Peyer's patch (tissue), 4 donors: ENCODE results near the gene RPS6KB1. TPM values are rescaled to one million over a fixed set of nuclear protein-coding genes. Genes with fewer than 3 reads are reported as not detected.
A peak's percentile ranks its signal among the peaks of the same experiment; 100 is the strongest.

Experiments used
- DNase-seq, 3 donors: peaks; one replicate each; pipeline ENCODE4 v3.0.0-alpha.2; 2017 to 2019
- H3K27ac ChIP-seq, 4 donors: fragments of 200-600 bp; sonication (generic); one replicate each; pipeline ENCODE4 v1.5.1; 2016 to 2019
- H3K27me3 ChIP-seq, 2 donors: fragments of 200-600 bp; sonication (generic); one replicate each; pipeline ENCODE4 v1.5.1; 2019
- H3K36me3 ChIP-seq, 3 donors: fragments of 200-600 bp; sonication (generic); one replicate each; pipeline ENCODE4 v1.5.1; 2016 to 2019
- H3K4me1 ChIP-seq, 4 donors: fragments of 200-600 bp; sonication (generic); one replicate each; pipeline ENCODE4 v1.5.1; 2016 to 2019
- H3K4me3 ChIP-seq, 4 donors: fragments of 200-600 bp; sonication (generic); 1 replicate in 3 of 4; 2 replicates in 1 of 4; pipeline ENCODE4 v1.5.1; 2016 to 2019; ENCODE audit warnings: mild to moderate bottlenecking in 1 of 4
- H3K9me3 ChIP-seq, 4 donors: fragments of 200-600 bp; sonication (generic); one replicate each; pipeline ENCODE4 v1.5.1; 2016 to 2019; ENCODE audit warnings: mild to moderate bottlenecking in 1 of 4
- POLR2A ChIP-seq, 2 donors: fragments of 450-650 bp; IDR thresholded peaks; one replicate each; pipeline ENCODE4 v1.5.1; 2017; ENCODE audit warnings: antibody characterized with exemption in 2 of 2, mild to moderate bottlenecking in 2 of 2, moderate library complexity in 2 of 2
- total RNA-seq, 4 donors: library from RNA; depleted of rRNA; stranded (reverse); fragments of >200 nt; gene quantifications; one replicate each; pipeline ENCODE4 v1.1.0, GENCODE V29; 2016
- TF ChIP-seq, protein P1 (sequence below), 6 experiments: fragments of 450-650 bp in 4 of 6; fragments of 200-600 bp in 2 of 6; sonication (generic) in 1 of 6; IDR thresholded peaks; one replicate each; pipeline ENCODE4 v1.5.1; 2017 to 2019; ENCODE audit warnings: antibody characterized with exemption in 6 of 6, mild to moderate bottlenecking in 3 of 6, moderate library complexity in 1 of 6

The RPS6KB1 gene
- total RNA-seq, 4 donors from 2014 or later, result 21.5 to 43.0 (median 29.9) TPM

GRCh38 chr17:59856859-59857794, 35.8 kb upstream of the RPS6KB1 start:
- Histone ChIP-seq H3K36me3 (peaks cover 0 to 12% (median 0%) of the 10 kb centered on the region in 3 donors), H3K27me3 (no peaks in the 10 kb centered on the region)
- peak in 1 of 3 donors; percentile 2 for DNase-seq

GRCh38 chr17:59858167-59858816, 34.6 kb upstream of the RPS6KB1 start:
- Histone ChIP-seq H3K27ac (no peak overlapping the region), H3K4me1 (peaks cover 0 to 7% (median 3%) of the 10 kb centered on the region in 4 donors)
- peak in 1 of 3 donors; percentile 27 for DNase-seq

More at GRCh38 chr17:59856859-59857794, 35.8 kb upstream of the RPS6KB1 start:
- no peaks in the 10 kb centered on the region for H3K9me3 ChIP-seq
- no peak overlapping the region for H3K27ac ChIP-seq
- TF ChIP-seq POLR2A (IDR thresholded peaks at IDR 0.05), result no peak
- TF ChIP-seq, protein P1, sequence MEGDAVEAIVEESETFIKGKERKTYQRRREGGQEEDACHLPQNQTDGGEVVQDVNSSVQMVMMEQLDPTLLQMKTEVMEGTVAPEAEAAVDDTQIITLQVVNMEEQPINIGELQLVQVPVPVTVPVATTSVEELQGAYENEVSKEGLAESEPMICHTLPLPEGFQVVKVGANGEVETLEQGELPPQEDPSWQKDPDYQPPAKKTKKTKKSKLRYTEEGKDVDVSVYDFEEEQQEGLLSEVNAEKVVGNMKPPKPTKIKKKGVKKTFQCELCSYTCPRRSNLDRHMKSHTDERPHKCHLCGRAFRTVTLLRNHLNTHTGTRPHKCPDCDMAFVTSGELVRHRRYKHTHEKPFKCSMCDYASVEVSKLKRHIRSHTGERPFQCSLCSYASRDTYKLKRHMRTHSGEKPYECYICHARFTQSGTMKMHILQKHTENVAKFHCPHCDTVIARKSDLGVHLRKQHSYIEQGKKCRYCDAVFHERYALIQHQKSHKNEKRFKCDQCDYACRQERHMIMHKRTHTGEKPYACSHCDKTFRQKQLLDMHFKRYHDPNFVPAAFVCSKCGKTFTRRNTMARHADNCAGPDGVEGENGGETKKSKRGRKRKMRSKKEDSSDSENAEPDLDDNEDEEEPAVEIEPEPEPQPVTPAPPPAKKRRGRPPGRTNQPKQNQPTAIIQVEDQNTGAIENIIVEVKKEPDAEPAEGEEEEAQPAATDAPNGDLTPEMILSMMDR (IDR thresholded peaks at IDR 0.05), result no peak
- peaks cover 0 to 17% (median 4%) of the 10 kb centered on the region in 4 donors for H3K4me1 ChIP-seq
- H3K4me3 ChIP-seq, result no peak overlapping the region

GRCh38 chr17:59858932-59859331, 34.0 kb upstream of the RPS6KB1 start:
- no peak overlapping the region for H3K27ac ChIP-seq
- peaks cover 0 to under 1% (median under 1%) of the 10 kb centered on the region in 4 donors for H3K4me1 ChIP-seq
- DNase-seq, result peak in 1 of 3 donors; percentile 32
- no peak for TF ChIP-seq POLR2A (IDR thresholded peaks at IDR 0.05)
- TF ChIP-seq, protein P1 (IDR thresholded peaks at IDR 0.05), result no peak
- H3K4me3 ChIP-seq, result no peak overlapping the region
- H3K27me3 ChIP-seq, result no peaks in the 10 kb centered on the region
- H3K36me3 ChIP-seq, result peaks cover 0 to 22% (median 0%) of the 10 kb centered on the region in 3 donors
- no peaks in the 10 kb centered on the region for H3K9me3 ChIP-seq

More at GRCh38 chr17:59858167-59858816, 34.6 kb upstream of the RPS6KB1 start:
- no peaks in the 10 kb centered on the region for H3K27me3 ChIP-seq
- H3K36me3 ChIP-seq, result peaks cover 0 to 21% (median 0%) of the 10 kb centered on the region in 3 donors
- H3K9me3 ChIP-seq, result no peaks in the 10 kb centered on the region
- TF ChIP-seq, protein P1 (IDR thresholded peaks at IDR 0.05), result no peak
- TF ChIP-seq POLR2A (IDR thresholded peaks at IDR 0.05), result no peak
- no peak overlapping the region for H3K4me3 ChIP-seq

DNA sequence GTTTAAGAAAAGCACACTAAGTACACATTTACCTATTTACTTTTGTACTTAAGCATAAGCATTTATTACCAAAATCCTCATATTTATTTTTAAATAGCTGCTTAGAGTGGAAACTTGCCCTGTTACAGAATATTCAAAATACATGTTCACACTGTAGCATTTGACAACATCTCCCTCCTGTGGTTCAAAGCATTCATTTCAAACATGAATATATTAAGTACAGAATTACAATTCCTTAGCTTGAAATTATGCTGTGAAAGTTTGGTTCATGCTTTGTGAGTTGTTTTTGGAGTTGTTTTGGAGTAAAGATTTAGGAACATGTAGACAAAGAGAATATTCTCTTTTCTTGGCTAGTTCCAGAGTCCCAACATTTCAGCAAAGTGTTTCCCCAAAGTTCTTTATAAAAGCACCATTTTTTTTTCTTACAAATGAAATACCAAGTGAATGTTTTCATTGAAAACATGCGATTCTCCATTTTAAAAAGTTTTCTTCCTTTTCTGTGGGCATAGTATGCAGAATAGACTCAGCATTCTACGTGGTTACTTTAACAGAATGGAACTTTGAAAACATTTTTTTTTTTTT, 33.4 kb upstream of the RPS6KB1 start:
- DNase-seq, result no peak
- no peaks in the 10 kb centered on the region for H3K27me3 ChIP-seq
- H3K4me1 ChIP-seq, result no peaks in the 10 kb centered on the region
- no peak overlapping the region for H3K27ac ChIP-seq
- TF ChIP-seq, protein P1 (IDR thresholded peaks at IDR 0.05), result peak in 5 of 6 experiments; percentile 46 to 84 (median 72)
- no peak for TF ChIP-seq POLR2A (IDR thresholded peaks at IDR 0.05)
- no peaks in the 10 kb centered on the region for H3K9me3 ChIP-seq
- no peak overlapping the region for H3K4me3 ChIP-seq
- H3K36me3 ChIP-seq, result peaks cover 0 to 22% (median 0%) of the 10 kb centered on the region in 3 donors

DNA sequence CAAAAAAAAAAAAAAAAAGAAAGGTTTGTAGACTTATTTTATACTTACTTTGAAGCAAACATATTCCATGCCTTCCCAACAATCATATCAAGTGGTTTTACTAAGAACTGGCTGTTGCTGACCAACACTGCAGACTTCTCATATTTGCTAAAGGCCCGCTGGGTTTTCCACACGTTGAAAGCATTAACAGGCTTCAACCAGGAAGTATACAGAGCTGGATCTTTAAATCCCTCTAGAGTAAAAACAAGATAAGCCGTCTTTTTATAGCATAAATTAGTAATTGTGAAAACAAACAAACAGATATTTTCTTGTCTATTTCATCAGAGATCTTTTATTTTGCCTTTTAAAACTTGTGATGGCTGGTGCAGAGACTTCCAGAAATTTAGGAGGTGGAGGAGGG, 29.3 kb upstream of the RPS6KB1 start:
- Histone ChIP-seq H3K27ac (no peak overlapping the region), H3K4me1 (no peaks in the 10 kb centered on the region), H3K9me3 (no peaks in the 10 kb centered on the region), H3K36me3 (peaks cover 0 to 36% (median 0%) of the 10 kb centered on the region in 3 donors), H3K27me3 (no peaks in the 10 kb centered on the region), H3K4me3 (no peak overlapping the region)
- peak in 1 of 3 donors; percentile 10 for DNase-seq
- TF ChIP-seq POLR2A (IDR thresholded peaks at IDR 0.05), result no peak
- TF ChIP-seq, protein P1 (IDR thresholded peaks at IDR 0.05), result no peak
